Measurements from ENCODE around the gene SAP25.
"Not testable (repeated sequence)": the region's sequence is repeated elsewhere in the genome, so short reads cannot be mapped to it uniquely, and the experiment has no call there.

Gene SAP25

GRCh38 chr7:100575746-100576383 is 2.2 kb upstream of the SAP25 start:
- DNase-seq (ENCODE audit: low read depth): no peak

DNA sequence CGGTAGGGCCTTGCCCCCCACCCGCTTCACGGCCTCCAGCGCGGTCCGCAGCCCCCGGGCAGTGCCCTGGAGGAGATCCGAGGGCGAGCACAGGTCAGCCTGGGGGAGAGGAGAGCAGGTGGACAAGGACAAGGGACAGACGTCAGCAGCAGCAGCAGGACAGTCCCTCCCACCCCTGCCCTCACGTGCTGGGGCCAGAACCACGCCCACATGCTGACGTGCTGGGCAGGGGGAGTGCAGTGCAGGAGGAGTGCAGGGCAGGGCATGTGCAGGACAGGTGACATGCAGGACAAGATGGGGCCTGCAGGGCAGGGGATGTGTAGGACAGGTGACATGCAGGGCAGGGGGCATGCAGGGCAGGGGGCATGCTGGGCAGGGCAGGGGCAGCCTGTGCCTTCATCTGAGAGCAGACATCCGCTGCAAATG is 1.5 kb upstream of the SAP25 start:
- no peak for DNase-seq (ENCODE audit: low read depth)

DNA sequence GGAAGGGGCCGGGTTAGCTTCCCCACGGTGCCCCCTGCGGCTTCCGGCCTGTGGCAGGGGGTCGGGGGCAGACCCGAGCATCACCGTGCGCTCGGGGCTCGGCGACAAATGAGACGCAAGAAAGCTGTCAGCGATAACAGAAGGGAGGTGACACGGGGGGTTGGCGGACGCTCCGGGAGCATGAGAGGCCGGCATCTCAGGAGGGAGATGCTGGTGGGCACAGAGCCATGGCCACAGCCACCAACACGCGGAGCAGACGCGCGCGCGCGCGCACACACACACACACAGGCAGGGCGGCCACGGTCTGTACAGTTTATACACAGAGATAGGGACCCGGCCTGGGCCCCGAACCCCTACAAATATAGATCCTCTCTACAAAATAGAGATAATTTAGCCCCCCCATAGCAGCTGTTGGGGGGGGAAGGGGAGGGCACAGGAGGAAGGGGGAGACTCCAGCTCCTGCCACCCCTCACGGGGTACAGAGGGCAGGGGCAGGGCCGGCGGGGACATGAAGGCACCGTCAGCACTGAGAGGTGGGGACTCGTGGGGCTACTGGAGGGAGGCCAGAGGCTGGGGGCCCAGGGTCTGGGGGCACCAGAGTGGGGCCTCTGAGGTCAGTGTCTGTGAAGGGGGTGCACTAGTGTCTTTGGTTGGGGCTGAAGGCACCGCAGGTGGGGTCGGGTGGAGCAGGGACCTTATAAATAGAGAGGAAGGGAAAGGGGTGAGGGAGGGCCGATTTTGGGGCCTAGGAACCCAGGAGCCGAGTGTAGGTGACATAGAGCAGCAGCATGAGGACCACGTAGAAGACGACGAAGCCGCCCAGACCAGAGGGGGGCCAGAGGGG is 884 bp upstream of the SAP25 start:
- DNase-seq (ENCODE audit: low read depth): no peak

GRCh38 chr7:100572949-100573675 is 588 bp downstream of the SAP25 start:
- DNase-seq (ENCODE audit: low read depth): no peak

DNA sequence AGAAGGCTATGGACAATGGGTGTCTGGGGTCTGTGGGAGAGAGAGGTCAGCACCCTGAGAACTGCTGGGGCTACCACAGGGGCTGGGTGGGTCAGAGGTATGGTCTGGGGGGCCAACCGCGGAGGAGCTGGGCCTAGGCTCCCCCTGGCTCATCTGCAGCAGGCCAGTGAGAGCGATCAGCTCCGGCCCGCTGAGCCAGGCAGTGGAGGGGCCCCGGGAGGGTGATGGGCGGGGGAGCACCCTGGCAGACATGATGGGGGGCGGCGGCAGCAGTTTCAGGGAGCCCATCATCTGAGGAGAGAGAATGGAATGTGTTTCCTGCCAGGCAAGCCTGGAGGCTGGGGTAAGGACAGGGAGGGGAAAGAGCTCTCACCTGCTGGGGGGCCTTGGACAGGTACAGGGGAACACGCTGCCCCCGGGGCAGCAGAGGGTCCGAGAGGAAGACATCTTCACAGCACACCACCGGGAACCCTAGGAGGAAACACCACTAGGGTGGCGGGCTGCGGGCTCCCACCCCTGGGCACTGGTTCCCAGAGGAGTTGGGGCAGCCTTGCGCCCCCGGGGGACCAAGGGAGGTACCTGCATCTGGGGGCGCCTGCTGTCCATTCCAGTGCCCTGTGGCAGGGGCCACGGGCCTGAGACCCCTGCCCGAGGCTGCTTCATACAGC is 1.3 kb downstream of the SAP25 start:
- no peak for DNase-seq (ENCODE audit: low read depth)

DNA sequence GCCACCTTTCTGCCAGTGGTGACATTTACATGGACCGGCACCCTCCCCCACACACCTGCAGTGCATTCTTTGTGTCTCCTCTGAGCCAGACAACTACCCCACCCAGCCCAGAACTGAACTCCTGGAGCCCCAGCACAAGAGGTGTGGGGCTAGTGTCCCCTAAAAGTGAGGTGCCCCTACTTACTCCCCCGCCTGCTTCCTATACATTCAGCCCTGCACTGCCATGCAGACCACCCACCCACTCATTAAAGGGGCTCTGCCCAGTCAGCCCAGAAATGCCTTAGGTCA is 1.9 kb downstream of the SAP25 start:
- no peak for DNase-seq (ENCODE audit: low read depth)

GRCh38 chr7:100570954-100571828 is 2.5 kb downstream of the SAP25 start:
- no peak for DNase-seq (ENCODE audit: low read depth)

- DNase-seq (ENCODE audit: low read depth): no peak
These were observed 4.5 kb downstream of the SAP25 start for GRCh38 chr7:100568896-100569844.

DNA sequence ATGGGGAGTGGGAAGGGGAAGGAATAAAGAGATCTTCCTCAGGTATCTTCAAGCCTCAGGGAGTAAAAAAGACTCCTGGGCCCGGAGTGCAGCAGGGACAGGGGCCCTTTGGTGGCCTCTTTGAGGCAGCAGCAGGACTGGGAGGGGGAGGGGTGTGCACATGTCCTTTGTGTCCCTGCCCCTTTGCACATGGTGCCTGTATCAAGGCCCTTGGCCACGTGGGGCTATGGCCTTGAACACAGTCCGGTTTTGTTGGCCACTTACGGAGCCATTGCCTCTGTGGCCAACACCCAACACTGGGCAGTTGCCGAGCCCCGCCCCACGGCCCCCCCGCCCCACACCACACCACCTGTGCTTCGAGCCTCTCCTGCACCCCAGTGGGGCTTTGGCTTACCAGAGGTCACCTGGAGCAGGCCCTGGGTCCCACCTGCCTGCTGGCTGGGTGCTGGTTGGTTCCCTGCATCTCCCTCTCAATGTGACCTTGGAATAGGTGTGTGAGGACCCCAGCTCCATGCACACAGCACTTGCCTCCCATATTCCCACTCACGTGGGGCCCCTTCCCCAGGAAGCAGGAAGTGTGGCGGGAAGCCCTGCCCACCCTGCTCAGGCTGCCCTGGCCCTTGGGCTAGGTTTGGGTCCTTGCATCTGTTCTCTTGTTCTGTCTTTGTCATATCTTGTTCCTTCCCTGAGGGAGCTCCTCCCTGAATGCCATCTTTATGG is 5.4 kb downstream of the SAP25 start:
- DNase-seq (ENCODE audit: low read depth): no peak

DNA sequence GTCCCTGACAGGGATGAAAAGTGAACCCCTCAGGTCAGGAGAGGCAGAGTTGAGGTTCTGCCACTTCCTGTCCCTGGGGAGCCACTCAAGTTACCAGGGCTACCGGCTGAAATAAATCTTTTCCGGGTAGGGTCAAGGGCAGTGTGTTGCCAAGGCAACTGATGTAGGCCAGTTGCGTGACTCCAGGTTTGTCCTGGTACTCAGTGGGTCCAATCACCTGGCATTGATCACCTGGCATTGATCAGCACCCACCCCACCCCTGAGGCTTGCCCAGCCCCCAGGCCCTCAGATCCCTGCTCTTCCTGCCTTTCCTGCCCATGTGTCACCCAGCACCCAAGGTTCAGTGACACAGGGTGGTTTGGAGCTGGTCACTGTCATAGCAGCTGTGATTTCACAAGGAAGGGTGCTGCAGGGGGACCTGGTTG is 5.9 kb downstream of the SAP25 start:
- DNase-seq (ENCODE audit: low read depth): no peak

- DNase-seq (ENCODE audit: low read depth): no peak
These were observed 6.5 kb downstream of the SAP25 start for GRCh38 chr7:100567031-100567730.

GRCh38 chr7:100566018-100566531 is 7.6 kb downstream of the SAP25 start:
- DNase-seq (ENCODE audit: low read depth): no peak

GRCh38 chr7:100565133-100565571 is 8.5 kb downstream of the SAP25 start:
- no peak for DNase-seq (ENCODE audit: low read depth)

DNA sequence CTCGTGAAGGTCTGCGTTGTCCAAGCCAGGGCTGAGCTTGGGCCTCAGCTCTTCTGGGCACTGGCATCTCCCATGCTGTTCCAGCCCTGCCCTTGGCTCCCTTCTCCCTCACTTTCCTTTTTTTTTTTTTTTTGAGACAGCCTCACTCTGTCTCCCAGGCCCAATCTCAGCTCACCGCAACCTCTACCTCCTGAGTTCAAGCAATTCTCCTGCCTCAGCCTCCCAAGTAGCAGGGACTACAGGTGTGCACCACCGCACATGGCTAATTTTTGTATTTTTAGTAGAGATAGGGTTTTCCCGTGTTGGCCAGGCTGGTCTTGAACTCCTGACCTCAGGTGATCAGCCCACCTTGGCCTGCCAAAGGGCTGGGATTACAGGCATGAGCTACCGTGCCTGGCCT is 9.3 kb downstream of the SAP25 start:
- not testable (repeated sequence) for DNase-seq (ENCODE audit: low read depth)

GRCh38 chr7:100563809-100564400 is 9.8 kb downstream of the SAP25 start:
- peak; percentile 73 for DNase-seq (ENCODE audit: low read depth)

DNA sequence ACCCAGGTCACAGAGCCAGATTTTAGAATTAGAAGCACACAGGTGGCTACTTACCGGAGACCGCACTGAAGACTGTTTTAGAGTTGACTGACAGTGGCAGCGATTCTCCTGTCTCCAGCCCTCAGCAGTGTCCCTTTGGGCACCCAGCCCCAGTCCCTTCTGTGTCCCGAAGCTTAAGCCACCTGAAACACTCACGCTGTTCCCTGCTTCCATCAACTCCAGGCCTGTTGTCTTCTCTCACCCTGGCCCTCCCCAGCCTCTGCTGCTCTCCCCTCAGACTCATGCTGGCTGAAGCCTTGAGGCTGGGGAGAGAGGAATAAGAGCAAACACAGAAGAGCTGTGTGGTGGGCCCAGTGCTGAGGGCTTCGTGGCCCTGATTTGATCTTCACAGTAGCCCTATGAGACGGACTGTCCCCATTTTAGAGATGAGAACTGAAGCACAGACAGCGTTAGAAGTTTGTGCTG is 10.6 kb downstream of the SAP25 start:
- DNase-seq (ENCODE audit: low read depth): no peak

GRCh38 chr7:100562195-100563099 is 11.3 kb downstream of the SAP25 start:
- DNase-seq (ENCODE audit: low read depth): no peak

Measured in activated T-cell treated with anti-CD3 and anti-CD28 coated beads for 24 hours (primary cell).